Measurements from ENCODE around the gene PRRX2.

GRCh38 chr9:129695870-129696269 is 30.4 kb downstream of the PRRX2 start:
- TF ChIP-seq CTCF (IDR thresholded peaks at IDR 0.05; ENCODE audit: low read depth, low read length): no peak
- no peak for TF ChIP-seq EZH2phosphoT487 (IDR thresholded peaks at IDR 0.05; ENCODE audit: low read depth)
